CD14-positive monocyte (primary cell): Measurements from ENCODE around the gene CARMIL1. TPM values are rescaled to one million over a fixed set of nuclear protein-coding genes. Genes with fewer than 3 reads are reported as not detected.
A peak's percentile ranks its signal among the peaks of the same experiment; 100 is the strongest.

Experiments used
- DNase-seq, 3 donors: peaks; one replicate each; pipeline ENCODE4 v3.0.0-alpha.2; 2011 to 2022
- H2AFZ ChIP-seq: 2 replicates; pipeline ENCODE4 v1.6.0; 2012; ENCODE audit warnings: mild to moderate bottlenecking, low read depth, low read length, inconsistent platforms; ENCODE audit not compliant: insufficient read depth, poor library complexity, severe bottlenecking
- H3K27ac ChIP-seq, 2 donors: 1 replicate in 1 of 2; 2 replicates in 1 of 2; pipeline ENCODE4 v1.5.1; 2012 to 2013; ENCODE audit warnings: low read length in 2 of 2, control low read depth in 1 of 2, inconsistent platforms in 1 of 2, low read depth in 1 of 2, mild to moderate bottlenecking in 1 of 2
- H3K27me3 ChIP-seq, 2 donors: one replicate each; pipeline versions ENCODE4 v1.6.0 to v1.6.1; 2011 to 2013; ENCODE audit warnings: low read length in 2 of 2; ENCODE audit not compliant: control insufficient read depth in 2 of 2, insufficient read depth in 2 of 2
- H3K36me3 ChIP-seq, 2 donors: replicated peaks in 1 of 2; 1 replicate in 1 of 2; 2 replicates in 1 of 2; pipeline versions ENCODE4 v1.5.1 to v1.6.1; 2012 to 2013; ENCODE audit warnings: low read length in 2 of 2, control low read depth in 1 of 2, inconsistent platforms in 1 of 2, mild to moderate bottlenecking in 1 of 2; ENCODE audit not compliant: insufficient read depth in 2 of 2, control insufficient read depth in 1 of 2
- H3K4me1 ChIP-seq, 2 donors: 1 replicate in 1 of 2; 2 replicates in 1 of 2; pipeline versions ENCODE4 v1.5.1 to v1.6.1; 2012 to 2013; ENCODE audit warnings: low read length in 2 of 2, control low read depth in 1 of 2, inconsistent platforms in 1 of 2, mild to moderate bottlenecking in 1 of 2, moderate library complexity in 1 of 2; ENCODE audit not compliant: insufficient read depth in 2 of 2, control insufficient read depth in 1 of 2
- H3K4me2 ChIP-seq: replicated peaks from 2 replicates; pipeline ENCODE3; 2012; ENCODE audit warnings: low read length, moderate library complexity, mild to moderate bottlenecking; ENCODE audit not compliant: poor library complexity, severe bottlenecking; ENCODE audit errors: extremely low read depth
- H3K4me3 ChIP-seq, 3 experiments: fragments of 200-600 bp in 1 of 3; sonication (generic) in 1 of 3; replicated peaks in 1 of 3; 1 replicate in 2 of 3; 2 replicates in 1 of 3; pipeline ENCODE4 v1.5.1; 2011 to 2013; ENCODE audit warnings: low read length in 3 of 3, mild to moderate bottlenecking in 3 of 3, control low read depth in 2 of 3, low read depth in 2 of 3, inconsistent platforms in 1 of 3, moderate library complexity in 1 of 3
- H3K79me2 ChIP-seq: 2 replicates; pipeline ENCODE4 v1.6.0; 2012; ENCODE audit warnings: mild to moderate bottlenecking, control low read depth, inconsistent platforms, low read length, moderate library complexity; ENCODE audit not compliant: insufficient read depth
- H3K9ac ChIP-seq: 2 replicates; pipeline ENCODE4 v1.6.0; 2017; ENCODE audit warnings: low read length, mild to moderate bottlenecking; ENCODE audit not compliant: insufficient read depth, poor library complexity, severe bottlenecking
- H3K9me3 ChIP-seq, 2 donors: replicated peaks in 1 of 2; 1 replicate in 1 of 2; 2 replicates in 1 of 2; pipeline versions ENCODE4 v1.5.1 to v1.6.1; 2012 to 2013; ENCODE audit warnings: low read length in 2 of 2, control low read depth in 1 of 2; ENCODE audit not compliant: control insufficient read depth in 1 of 2, insufficient read depth in 1 of 2
- H4K20me1 ChIP-seq: 2 replicates; pipeline ENCODE4 v1.6.0; 2012; ENCODE audit warnings: mild to moderate bottlenecking, low read length, control low read depth, moderate library complexity; ENCODE audit not compliant: insufficient read depth
- H3K27ac Mint-ChIP-seq, 7 donors: one replicate each; pipeline ENCODE4 v1.8.0; 2020; ENCODE audit warnings: mild to moderate bottlenecking in 7 of 7, mixed read lengths in 7 of 7, moderate library complexity in 6 of 7, inconsistent platforms in 2 of 7
- H3K27me3 Mint-ChIP-seq, 3 donors: one replicate each; pipeline ENCODE4 v1.8.0; 2021 to 2022; ENCODE audit warnings: low read depth in 3 of 3, mild to moderate bottlenecking in 3 of 3, mixed read lengths in 3 of 3, moderate library complexity in 3 of 3, inconsistent platforms in 1 of 3
- H3K36me3 Mint-ChIP-seq, 2 donors: one replicate each; pipeline ENCODE4 v1.8.0; 2020; ENCODE audit warnings: mixed read lengths in 2 of 2, inconsistent platforms in 1 of 2, mild to moderate bottlenecking in 1 of 2
- H3K4me1 Mint-ChIP-seq: one replicate; pipeline ENCODE4 v1.8.0; 2020; ENCODE audit warnings: mild to moderate bottlenecking, mixed read lengths
- H3K4me3 Mint-ChIP-seq, 2 donors: one replicate each; pipeline ENCODE4 v1.8.0; 2020; ENCODE audit warnings: mild to moderate bottlenecking in 2 of 2, mixed read lengths in 2 of 2, moderate library complexity in 1 of 2
- H3K9me3 Mint-ChIP-seq, 7 donors: one replicate each; pipeline ENCODE4 v1.8.0; 2020 to 2022; ENCODE audit warnings: mixed read lengths in 7 of 7, mild to moderate bottlenecking in 6 of 7, moderate library complexity in 6 of 7, inconsistent platforms in 2 of 7
- CTCF ChIP-seq: fragments of 200-600 bp; IDR thresholded peaks from one replicate; pipeline ENCODE4 v1.8.0; 2022; ENCODE audit warnings: antibody characterized with exemption, mild to moderate bottlenecking
- WGBS: methylation state at CpG from one replicate; pipeline ENCODE4 v1.1.5; 2013; ENCODE audit warnings: missing lambda C conversion rate; ENCODE audit not compliant: insufficient coverage; 5-methylcytosine and 5-hydroxymethylcytosine counted together
- intact Hi-C, 2 donors: fragments of 100-400 bp; cut with micrococcal nuclease; formaldehyde crosslinking; loops; one replicate each; pipeline versions ENCODE4 v1.15.0 to v1.15.1; 2023
- polyA plus RNA-seq, 3 donors: library from polyadenylated mRNA; depleted of rRNA in 1 of 3; unstranded in 2 of 3; stranded (reverse) in 1 of 3; fragments of 300-500 nt in 2 of 3; fragments of >200 nt in 1 of 3; fragmentation: Illumina TruSeq in 2 of 3; gene quantifications; 1 replicate in 2 of 3; 2 replicates in 1 of 3; pipeline ENCODE4 v1.2.3, GENCODE V29; 2012 to 2021

Gene CARMIL1
- polyA plus RNA-seq, 3 donors, result 0.30 to 0.49 (median 0.41) TPM

GRCh38 chr6:25435416-25435985 is 156.3 kb downstream of the CARMIL1 start:
- no peak overlapping the region for H3K9ac ChIP-seq
- Mint-ChIP-seq H3K27me3 (no peaks in the 10 kb centered on the region), H3K36me3 (peaks cover 16 to 20% of the 10 kb centered on the region in 2 donors), H3K9me3 (no peaks in the 10 kb centered on the region), H3K27ac (peak overlapping the region; percentile 27 to 86 (median 66)), H3K4me3 (peak overlapping the region; percentile 44 to 61), H3K4me1 (peaks cover 36% of the 10 kb centered on the region)
- intact Hi-C loops, result no loop called here
- H3K4me2 ChIP-seq, result peak overlapping the region; percentile 35
- H2AFZ ChIP-seq, result no peak overlapping the region
- 0% methylated on average over 3 of the region's 6 CpGs for WGBS
- H3K36me3 ChIP-seq, result peaks cover 4 to 7% of the 10 kb centered on the region in 2 donors
- peaks cover 6% of the 10 kb centered on the region for H3K79me2 ChIP-seq
- peak overlapping the region in 1 of 2 donors; percentile 54 for H3K27ac ChIP-seq
- TF ChIP-seq CTCF, result no peak
- H3K9me3 ChIP-seq, result no peaks in the 10 kb centered on the region
- H3K4me1 ChIP-seq, result peaks cover 19 to 24% of the 10 kb centered on the region in 2 donors
- H4K20me1 ChIP-seq, result peaks cover 8% of the 10 kb centered on the region
- H3K27me3 ChIP-seq, result no peaks in the 10 kb centered on the region
- peak overlapping the region in 1 of 3 experiments; percentile 27 for H3K4me3 ChIP-seq
- peak; percentile 23 to 37 (median 36) for DNase-seq

GRCh38 chr6:25436760-25437159 is 157.6 kb downstream of the CARMIL1 start:
- Mint-ChIP-seq H3K4me3 (no peak overlapping the region), H3K36me3 (peaks cover 9 to 13% of the 10 kb centered on the region in 2 donors), H3K9me3 (no peaks in the 10 kb centered on the region), H3K4me1 (peaks cover 31% of the 10 kb centered on the region), H3K27ac (peak overlapping the region in 5 of 7 donors; percentile 13 to 43 (median 18)), H3K27me3 (no peaks in the 10 kb centered on the region)
- peaks cover 19 to 21% of the 10 kb centered on the region in 2 donors for H3K4me1 ChIP-seq
- H3K27me3 ChIP-seq, result no peaks in the 10 kb centered on the region
- H3K27ac ChIP-seq, result no peak overlapping the region
- H3K4me3 ChIP-seq, result no peak overlapping the region
- H3K79me2 ChIP-seq, result peaks cover 6% of the 10 kb centered on the region
- H3K9me3 ChIP-seq, result no peaks in the 10 kb centered on the region
- H3K36me3 ChIP-seq, result peaks cover 4 to 7% of the 10 kb centered on the region in 2 donors
- no peak for DNase-seq
- H2AFZ ChIP-seq, result no peak overlapping the region
- H4K20me1 ChIP-seq, result peaks cover 8% of the 10 kb centered on the region
- intact Hi-C loops, result no loop called here
- TF ChIP-seq CTCF, result no peak
- no peak overlapping the region for H3K4me2 ChIP-seq
- no peak overlapping the region for H3K9ac ChIP-seq
- WGBS, result no CpG with 5 or more reads among the region's 4 CpGs
